ENCODE results near the gene ARID1B.

DNA sequence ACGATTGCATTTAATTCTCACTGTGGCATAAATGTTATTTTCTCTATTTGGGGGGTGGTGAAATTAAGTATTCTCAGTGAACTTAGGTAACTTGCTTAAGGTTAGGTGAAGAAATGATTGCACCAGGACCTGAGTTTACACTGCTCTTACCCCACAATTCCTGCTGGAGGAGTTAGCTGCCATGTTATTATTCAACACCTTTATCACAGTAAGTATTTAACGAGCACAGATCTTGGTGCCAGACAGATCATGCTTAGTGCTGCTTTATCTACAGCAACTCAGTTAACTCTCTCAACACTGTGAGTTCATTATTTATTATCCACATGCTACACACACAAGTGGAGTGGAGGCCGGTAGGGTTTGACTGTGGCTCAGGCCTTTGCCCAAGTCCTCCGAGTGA, 296.4 kb downstream of the ARID1B start:
- TF ChIP-seq, protein P1, sequence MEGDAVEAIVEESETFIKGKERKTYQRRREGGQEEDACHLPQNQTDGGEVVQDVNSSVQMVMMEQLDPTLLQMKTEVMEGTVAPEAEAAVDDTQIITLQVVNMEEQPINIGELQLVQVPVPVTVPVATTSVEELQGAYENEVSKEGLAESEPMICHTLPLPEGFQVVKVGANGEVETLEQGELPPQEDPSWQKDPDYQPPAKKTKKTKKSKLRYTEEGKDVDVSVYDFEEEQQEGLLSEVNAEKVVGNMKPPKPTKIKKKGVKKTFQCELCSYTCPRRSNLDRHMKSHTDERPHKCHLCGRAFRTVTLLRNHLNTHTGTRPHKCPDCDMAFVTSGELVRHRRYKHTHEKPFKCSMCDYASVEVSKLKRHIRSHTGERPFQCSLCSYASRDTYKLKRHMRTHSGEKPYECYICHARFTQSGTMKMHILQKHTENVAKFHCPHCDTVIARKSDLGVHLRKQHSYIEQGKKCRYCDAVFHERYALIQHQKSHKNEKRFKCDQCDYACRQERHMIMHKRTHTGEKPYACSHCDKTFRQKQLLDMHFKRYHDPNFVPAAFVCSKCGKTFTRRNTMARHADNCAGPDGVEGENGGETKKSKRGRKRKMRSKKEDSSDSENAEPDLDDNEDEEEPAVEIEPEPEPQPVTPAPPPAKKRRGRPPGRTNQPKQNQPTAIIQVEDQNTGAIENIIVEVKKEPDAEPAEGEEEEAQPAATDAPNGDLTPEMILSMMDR (IDR thresholded peaks at IDR 0.05): no peak
- no peak for TF ChIP-seq POLR2AphosphoS5 (IDR thresholded peaks at IDR 0.05; ENCODE audit: low read depth, low read length)
- no peak for TF ChIP-seq TCF7L2 (IDR thresholded peaks at IDR 0.05; ENCODE audit: low read depth, low read length)
